GM15510 (cell line): ENCODE measurements around the gene VMP1.

Experiments used
- POLR2A ChIP-seq: IDR thresholded peaks from 3 replicates; pipeline ENCODE4 v1.6.1; 2011; ENCODE audit warnings: borderline replicate concordance; ENCODE audit not compliant: insufficient read length; ENCODE audit errors: extremely low read depth

Gene VMP1

DNA sequence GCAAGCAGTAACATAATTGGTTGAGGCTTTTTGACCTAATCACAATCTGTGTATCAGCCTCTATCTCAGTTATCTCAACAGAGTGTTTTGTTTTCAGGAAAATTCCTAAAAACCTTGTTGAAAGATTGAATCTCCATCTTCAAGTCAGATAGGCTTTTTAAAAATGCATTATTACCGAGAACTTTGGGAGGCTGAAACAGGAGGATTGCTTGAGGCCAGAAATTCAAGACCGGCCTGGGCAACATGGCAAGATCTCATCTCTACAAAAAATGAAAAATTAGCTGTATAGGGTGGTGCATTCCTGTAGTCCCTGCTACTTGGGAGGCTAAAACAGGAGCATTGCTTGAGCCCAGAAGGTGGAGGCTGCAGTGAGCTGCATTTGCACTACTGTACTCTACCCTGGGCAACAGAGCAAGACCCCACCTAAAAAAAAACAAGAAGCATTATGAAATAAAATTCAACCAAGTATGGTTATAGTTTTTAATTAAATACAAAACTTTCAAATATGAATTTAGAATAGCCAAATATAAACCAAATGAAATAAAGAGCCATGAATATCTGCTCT is 68.4 kb downstream of the VMP1 start:
- TF ChIP-seq POLR2A: no peak

DNA sequence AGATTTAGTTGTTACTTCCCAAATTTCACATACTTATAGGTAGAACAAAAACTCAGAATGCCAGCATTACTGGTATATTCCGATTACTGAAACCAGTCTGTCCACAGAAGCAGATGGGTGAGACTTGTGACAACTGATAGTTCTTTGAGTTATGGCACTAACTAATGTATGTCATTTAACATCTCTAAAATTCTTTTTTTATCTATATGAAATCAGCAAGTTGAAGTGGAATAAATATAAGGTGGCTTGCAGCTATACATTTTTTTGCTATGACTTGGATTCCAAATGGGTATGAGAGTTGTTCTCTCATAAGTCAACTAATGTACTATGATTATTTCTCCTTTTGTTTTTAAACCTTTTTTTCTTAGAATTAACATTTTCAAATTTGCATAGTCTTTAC is 69.1 kb downstream of the VMP1 start:
- no peak for TF ChIP-seq POLR2A

DNA sequence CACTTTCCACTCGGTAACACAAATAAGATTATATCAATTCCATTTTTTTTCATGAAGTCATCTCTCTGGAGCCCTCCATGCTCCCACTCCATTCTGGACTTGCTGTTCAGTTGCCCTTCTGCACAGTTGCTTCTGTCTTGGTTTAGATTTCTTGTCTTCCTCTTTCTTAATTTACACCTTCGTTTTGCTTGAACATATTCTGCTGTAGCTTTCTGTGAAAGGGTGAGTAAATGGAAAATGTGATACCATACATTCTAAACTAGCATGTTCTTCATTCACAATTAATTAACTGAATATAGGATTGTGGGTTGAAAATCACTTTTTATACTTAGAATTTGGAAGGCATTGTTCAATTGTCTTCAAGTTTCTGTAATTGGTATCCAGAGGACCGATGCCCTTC is 69.6 kb downstream of the VMP1 start:
- no peak for TF ChIP-seq POLR2A

DNA sequence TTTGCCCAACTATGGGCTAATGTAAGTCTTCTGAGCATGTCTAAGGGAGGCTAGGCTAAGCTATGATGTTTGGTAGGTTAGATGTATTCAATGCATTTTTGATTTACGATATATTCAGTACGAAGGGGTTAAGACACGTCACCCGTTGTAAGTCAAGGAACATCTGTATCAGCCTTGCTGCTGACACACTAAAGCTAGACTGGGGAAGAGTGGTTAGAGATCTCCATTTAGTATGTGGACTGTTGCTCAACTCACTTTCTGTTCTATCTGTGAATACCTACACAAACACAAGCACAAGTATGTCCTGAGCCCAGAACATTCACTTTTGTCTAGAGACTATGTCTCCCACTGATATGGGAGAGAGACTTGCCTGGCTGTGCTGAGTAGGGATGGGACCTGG is 71.5 kb downstream of the VMP1 start:
- TF ChIP-seq POLR2A: no peak

DNA sequence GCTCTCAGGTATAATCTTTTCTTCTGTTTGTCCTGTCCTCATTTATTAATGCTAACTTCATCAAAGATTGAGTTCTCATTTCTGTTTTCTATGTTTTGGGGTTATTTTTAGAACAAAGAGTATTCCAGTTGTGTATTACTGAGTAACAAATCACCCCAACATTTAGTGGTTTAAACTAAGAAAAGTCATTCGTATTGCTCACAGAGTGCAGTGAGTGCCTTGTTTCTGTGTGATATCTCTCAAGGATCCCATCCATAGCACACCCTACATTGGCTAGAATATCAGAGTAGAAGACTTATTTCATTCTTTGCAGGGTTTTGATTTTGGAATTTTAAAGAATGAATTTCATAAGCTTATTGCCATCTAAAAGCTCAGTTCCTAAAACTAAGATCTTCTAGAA is 72.1 kb downstream of the VMP1 start:
- TF ChIP-seq POLR2A: no peak

DNA sequence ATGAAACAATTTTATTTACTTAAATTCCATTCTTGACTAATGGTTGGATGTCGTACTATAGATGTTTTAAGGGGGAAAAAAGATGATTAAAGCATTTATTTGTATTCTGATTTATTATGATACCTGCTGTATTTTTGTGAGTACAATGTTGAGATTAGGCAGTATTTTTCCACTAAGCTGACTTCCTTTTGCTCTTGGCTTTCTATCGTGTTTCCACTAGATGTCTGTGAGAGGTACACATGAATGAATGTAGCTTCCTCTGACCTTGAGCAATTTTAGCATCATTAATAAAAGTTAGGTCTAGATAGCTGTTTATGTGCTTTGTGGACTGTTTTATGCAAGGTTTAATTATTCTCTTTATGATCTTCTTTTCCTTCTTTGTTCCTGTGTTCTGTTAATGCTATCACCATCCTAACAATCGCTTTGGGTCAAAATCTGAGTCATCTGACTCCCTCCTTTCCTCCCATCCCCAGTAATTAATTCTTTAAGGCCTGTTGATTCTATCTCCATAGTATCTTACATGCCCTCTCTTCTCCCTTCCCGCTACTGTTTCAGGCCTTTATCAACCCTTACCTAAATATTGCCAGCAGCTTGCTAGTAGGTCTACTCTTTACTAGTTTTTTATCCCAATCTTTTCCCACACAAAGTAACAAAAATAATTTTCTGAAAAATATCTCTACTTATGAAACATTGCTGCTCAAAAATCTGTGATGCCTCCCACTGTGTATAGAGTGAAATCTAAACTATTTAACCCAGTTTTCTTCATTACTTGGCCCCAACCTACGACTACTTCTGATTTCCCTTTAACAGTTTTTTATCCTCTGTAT is 76.0 kb downstream of the VMP1 start:
- TF ChIP-seq POLR2A: no peak

DNA sequence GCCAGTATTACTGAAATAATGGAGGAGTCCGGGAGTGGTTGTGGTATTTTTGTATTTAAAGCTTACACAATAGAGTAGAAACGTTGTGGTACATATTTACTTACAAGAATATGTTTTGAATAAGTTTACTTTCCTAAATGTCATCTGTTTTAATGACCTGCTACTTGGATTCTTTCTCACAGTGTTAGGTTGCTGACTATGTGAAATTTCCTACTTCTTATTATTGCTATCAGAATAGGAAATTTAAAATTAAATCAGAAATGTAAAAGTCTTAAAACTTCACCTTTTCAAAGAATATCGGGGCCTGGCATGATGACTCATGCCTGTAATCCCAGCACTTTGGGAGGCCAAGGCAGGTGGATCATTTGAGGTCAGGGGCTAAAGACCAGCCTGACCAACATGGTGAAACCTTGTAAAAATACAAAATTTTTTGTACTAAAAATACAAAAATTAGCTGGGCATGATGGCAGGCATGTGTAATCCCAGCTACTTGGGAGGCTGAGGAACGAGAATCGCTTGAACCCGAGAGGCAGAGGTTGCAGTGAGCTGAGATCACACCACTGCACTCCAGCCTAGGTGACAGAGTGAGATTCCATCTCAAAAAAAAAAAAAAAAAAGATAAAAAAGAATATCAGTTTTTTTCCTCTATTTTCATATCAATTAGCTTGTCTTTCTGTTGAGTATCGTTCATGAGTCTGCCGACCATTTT is 77.8 kb downstream of the VMP1 start:
- no peak for TF ChIP-seq POLR2A

DNA sequence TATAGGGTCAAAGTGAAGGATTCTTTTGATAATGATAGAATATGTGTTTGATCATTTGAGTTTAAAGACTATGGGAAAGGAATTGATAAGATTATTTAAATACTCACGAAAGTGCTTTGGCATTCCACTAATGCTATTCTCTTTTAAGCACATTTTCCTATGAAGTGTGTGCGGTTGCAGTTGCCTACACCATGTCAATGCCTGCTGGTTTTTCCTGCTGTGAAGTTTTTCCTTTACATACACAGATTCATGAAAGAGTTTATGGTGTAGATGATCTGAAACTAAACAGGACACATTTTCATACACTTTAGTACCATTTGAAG is 78.7 kb downstream of the VMP1 start:
- TF ChIP-seq POLR2A: peak; percentile 36

DNA sequence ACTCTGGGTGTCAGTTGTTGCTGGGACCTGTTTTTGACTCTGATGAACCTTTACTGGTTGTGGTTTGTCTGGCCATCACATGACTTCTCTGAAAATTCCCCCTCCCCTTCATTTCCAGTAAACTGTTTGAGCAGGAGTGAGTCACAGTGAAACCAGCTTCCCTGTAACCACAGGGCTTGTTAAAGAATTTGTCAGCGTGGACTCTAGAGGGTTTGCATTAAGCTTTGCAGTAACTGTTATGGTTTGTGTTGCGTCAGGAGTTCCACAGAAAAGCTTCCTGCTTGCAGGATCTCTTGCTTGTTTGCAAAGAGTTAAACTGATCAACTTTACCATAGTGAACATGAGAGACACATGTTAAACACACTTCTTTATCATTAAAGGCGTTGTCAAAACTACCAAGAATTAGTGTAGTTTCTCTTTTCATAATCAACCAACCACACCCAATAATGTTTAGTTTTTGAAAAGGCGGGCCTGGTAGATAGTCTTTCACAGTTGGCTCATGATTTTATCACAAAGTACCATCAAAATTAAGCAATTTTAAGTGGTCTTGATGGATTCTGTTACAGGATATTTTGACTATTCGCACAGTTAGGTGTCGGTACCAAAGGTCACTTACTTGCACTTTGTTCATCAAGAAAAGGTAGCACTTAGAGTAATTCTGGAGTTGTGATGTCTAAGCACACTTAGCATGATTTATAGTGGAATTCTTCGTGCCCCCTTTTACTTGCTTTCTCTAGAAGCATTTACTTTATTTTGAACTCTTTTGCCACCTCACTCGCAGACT is 79.3 kb downstream of the VMP1 start:
- TF ChIP-seq POLR2A: peak; percentile 7

DNA sequence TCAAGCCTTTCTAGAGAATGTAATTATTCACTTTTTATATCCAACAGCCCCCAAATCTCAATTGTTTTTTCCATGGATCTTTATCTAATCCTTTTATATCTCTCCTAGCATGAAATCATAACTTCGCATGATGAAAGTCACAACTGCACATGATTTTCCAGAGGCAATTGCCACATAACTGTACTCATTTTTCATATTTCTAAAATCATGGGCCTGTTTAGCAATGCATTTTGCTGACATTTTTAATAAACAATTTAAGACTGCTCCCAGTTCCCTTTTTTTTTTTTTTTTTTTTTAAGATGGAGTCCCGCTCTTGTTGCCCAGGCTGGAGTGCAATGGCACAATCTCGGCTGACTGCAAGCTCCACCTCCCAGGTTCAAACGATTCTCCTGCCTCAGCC is 83.5 kb downstream of the VMP1 start:
- TF ChIP-seq POLR2A: no peak

DNA sequence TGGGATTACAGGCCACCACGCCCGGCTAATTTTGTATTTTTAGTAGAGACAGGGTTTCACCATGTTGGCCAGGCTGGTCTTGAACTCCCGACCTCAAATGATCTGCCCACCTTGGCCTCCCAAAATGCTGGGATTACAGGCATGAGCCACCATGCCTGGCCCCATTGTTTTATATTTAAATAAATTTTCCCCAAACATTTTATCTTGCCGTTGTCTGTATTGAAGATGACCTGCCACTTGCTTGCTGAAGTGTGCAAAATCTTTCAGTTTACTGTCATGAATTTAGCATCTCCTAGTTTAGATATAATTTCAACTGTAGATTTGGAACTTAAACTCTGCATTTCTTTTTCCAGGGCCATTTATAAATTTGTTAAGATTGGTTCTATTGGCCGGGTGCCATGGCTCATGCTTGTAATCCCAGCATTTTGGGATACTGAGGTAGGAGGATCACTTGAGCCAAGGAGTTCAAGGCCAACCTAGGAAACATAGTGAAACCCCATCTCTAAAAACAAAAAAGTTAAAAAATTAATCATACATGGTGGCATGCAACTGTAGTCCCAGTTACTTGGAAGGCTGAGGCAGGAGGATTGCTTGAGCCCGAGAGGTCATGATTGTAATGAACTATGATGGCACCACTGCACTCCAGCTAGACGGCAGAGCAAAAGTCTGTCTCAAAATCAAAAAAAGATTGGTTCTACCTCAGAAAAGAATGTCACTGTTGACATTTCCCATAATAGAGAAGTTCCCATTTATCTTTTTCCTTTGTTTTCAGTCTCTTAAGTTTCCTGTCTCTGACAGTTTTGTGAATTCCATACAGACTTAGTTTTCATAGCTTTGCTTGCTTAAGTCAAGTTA is 84.4 kb downstream of the VMP1 start:
- TF ChIP-seq POLR2A: no peak

DNA sequence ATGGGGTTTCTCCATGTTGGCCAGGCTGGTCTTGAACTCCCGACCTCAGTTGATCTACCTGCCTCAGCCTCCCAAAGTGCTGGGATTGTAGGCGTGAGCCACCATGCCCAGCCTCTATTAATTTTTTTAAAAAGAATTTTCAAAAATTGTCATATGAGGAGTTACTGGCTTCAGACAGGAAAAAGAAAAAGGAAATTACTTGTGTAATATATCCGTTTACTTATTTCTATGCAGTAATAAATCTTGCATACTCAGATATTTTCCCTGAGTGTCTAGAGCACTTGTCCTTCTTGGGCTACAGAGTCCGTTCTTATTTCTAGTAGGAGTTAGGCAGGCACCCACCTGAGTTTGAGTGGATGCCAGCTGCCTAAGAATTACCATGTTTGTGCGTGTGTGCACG is 85.8 kb downstream of the VMP1 start:
- no peak for TF ChIP-seq POLR2A

DNA sequence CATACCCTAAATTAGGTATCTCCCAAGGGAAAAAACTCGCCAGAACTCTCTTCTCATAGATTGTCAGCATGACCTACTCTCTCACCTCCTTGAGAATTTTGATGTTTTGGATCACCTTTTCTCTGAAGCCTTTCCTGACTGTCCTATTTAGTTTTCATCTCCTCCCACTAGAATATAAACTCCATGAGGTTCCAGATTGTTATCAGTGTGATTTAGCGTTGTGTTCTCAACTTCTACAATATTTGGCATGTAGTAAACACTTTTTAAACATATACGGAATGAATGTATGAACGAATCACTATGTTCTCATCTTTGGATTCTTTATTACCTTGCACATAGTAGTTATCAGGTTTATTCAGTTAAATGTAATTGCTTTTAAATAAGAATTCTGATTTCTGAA is 88.7 kb downstream of the VMP1 start:
- no peak for TF ChIP-seq POLR2A

DNA sequence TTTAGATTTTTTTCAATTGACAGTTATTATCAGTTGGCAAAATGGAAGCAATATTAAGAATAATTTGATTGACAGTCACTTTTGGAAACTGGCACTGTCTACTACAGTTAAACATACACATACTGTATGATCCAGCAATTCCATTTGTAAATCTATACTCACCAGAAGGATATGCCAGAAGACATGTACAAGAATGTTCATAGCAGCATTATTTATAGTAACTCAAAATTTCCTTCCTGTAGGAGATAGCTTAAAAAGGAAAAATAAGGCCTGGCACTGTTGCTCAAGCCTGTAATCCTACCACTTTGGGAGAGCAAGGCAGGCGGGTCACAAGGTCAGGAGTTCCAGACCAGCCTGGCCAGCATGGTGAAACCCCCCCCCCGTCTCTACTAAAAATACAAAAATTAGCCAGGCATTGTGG is 89.3 kb downstream of the VMP1 start:
- TF ChIP-seq POLR2A: no peak
